Stimulated activated CD4-positive, alpha-beta T cell treated with anti-CD3 and anti-CD28 coated beads, Interleukin-1b, Interleukin-23, amount 100 ng/mL, for 1 hour (primary cell): ENCODE data around the gene ZFAND2A.
"Not testable (repeated sequence)": the region's sequence is repeated elsewhere in the genome, so short reads cannot be mapped to it uniquely, and the experiment has no call there.

Source experiments
- DNase-seq, 2 donors: peaks; one replicate each; pipeline ENCODE4 v3.0.0-alpha.2; 2020; ENCODE audit warnings: low read depth in 2 of 2

The ZFAND2A gene

DNA sequence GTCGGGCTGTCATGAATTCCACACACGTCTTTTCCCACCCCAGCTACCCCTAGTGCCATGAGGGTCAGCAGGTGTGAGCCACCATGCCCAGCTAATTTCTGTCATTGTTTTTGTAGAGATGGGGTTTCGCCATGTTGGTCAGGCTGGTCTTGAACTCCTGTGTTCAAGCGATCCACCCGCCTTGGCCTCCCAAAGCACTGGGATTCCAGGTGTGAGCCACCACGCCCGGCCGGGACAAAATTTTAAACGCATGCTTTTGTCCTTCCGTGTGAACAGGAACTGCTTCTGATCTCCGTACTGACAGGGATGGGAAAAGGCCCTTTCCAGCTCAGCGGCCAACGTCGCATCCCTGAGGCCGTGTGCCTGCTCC is 15.6 kb upstream of the ZFAND2A start:
- DNase-seq: no peak

DNA sequence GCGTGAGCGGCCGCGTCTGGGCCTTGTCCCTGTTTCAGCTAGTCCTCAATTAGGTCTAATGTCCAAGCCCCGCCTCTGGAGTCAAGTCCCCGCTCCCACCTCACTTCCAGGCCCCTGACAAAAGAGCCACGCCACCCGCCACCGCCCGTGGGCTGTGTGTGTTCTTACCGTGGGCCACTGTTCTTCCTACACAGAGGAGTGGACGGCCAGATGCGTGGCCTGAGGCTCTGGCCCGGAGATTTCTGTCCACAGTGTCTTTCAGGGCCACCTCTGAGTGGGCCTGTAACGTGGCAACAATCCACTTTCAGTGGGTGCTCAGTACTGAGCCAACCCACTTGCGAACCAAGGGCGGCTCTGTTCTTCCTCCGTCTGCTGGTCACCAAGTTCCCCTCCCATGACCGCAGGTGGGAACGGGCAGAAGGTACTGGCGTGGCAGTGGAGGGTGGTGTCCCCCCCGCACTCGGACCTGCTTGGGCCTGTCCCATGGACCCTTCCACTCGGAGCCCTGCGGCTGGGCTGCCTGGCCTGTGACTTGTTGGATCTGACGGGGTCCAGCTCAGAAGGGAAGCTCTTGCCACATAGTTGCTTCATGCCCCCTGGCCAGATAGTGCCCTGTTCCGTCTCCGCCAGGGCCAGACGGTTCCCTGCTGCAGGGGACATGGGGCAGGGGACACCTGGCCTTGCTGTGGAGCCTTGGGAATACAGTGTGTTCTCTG is 15.0 kb upstream of the ZFAND2A start:
- no peak for DNase-seq

- no peak for DNase-seq
These were observed 14.0 kb upstream of the ZFAND2A start for GRCh38 chr7:1174002-1174401.

GRCh38 chr7:1172666-1173523 is 12.9 kb upstream of the ZFAND2A start:
- DNase-seq: no peak

DNA sequence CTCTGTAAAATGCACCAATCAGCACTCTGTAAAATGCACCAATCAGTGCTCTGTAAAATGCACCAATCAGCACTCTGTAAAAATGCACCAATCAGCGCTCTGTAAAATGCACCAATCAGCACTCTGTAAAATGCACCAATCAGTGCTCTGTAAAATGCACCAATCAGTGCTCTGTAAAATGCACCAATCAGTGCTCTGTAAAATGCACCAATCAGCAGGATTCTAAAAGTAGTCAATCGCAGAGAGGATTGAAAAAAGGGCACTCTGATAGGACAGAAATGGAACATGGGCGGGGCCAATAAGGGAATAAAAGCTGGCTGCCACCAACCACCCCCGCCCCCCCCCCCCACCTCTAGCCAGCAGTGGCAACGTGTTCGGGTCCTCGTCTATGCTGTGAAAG is 11.5 kb upstream of the ZFAND2A start:
- not testable (repeated sequence) for DNase-seq

- no peak for DNase-seq
These were observed 10.9 kb upstream of the ZFAND2A start for GRCh38 chr7:1170741-1171501.

DNA sequence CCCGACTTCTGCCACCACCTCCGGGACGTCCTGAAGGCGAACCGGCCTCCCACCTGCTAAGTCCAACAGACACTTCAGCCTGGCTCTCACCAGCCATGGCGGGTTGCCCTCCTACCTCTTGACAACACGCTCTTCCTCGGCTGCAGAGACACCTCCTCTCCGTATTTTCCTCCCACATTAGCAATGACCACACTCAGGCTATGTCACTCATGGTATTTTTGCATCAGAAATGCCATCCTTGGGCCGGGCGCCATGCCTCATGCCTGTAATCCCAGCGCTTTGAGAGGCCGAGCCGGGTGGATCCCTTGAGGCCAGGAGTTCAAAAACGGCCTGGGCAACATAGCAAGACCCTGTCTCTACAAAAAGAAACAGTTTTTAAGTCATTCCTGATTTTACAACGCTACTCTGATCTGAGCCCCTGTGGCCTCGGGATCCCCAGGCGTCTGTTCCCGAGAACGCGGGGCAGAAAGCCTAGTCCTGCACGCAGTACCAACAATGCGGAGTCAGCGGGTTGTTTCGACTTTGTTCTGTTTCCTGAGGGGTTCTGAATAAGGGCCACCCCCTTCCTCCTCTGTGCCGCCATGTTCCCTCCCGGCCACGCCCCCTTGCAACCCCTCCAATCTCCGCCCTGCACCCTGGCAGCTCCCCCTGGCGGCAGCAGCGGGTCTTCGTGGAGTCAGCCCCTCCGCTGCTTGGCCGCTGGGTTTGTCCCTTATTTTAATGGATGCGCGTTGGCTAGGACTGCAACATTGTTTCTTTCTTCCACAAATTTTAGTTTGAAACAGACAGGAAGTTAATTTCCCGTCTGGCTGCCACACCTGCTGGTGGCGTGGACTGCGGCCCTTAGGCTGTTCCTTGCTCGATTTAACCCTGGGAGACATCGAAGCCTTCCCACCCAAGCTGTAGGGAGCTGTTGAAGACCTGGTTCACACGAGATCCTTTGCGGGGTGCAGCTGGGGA is 9.7 kb upstream of the ZFAND2A start:
- DNase-seq: peak in 1 of 2 donors; percentile 95

- no peak for DNase-seq
These were observed 8.4 kb upstream of the ZFAND2A start for GRCh38 chr7:1168422-1168821.

DNA sequence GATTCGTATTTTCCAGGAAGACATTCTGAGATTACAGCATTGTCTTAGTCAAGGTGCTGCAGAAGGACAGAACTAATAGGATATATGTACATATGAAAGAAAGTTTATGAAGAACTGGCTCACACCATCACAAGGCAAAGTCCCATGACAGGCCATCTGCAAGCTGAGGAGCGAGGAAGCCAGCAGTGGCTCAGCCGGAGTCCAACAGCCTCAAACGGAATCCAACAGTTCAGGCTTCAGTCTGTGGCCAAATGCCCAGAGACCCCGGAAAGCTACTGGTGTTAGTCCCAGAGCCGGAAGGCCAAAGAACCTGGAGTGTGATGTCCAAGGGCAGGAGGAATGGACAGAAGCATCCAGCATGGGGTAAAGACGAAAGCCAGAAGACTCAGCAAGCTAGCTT is 4.4 kb upstream of the ZFAND2A start:
- DNase-seq: no peak

GRCh38 chr7:1163121-1163520 is 3.1 kb upstream of the ZFAND2A start:
- DNase-seq: no peak

DNA sequence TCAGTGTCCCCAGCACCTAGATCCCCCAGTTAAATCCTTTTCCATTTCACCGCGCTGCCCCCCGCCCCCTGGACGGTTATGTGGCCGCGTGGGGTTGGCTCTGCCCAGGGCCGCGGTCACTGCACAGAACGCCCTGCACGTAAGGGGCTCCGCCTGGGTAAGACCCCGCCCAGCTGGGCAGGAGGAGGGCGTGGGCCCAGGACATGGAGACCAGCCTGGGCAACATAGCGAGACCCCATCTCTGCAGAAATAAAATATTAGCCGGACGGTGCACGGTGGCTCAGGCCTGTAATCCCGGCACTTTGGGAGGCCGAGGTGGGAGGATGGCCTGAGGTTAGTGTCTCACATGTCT is 650 bp upstream of the ZFAND2A start:
- DNase-seq: no peak

GRCh38 chr7:1159231-1159630 is 765 bp downstream of the ZFAND2A start:
- not testable (repeated sequence) for DNase-seq

DNA sequence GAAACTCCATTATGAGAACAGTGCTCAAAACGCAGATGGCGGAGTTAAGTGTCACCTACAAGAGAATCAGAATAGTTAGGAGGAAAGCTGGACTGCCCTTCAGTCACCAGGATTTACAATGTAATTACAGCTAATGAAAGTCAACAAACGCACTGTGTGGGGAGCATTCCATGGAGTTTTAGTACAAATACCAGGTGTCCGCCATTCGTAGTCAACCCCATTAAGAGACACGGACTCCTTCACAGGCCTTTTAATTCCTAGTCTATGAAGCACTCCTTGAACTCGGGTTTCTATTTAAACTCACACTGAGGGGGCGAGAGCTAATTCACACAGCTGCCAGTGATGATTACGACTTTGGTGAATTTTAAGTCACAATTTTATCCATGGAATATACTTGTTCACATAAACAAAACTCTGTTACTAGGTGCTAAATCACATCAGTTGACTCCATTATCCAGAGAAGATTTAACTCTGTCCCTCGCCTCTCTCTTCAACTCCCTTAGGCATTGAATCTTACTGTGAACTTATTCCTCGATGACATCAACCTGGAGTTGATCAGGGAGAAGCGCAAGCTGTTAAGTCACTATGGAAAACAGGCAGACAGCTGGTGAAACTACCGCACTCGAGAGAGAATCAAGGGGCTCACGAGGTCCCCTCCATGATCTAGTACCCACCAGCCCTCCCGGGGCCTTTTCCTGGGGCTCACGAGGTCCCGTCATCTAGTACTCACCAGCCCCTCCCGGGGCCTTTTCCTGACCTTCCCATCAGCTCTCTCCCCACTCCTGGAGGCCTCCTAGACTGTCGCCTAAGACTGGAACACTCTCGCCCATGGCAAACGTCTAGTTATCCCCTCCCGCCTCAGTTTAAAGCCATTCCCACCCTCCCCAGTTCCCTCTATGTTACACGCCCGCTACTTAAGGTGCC is 1.5 kb downstream of the ZFAND2A start:
- DNase-seq: no peak

- DNase-seq: no peak
These were observed 3.0 kb downstream of the ZFAND2A start for GRCh38 chr7:1156782-1157535.

DNA sequence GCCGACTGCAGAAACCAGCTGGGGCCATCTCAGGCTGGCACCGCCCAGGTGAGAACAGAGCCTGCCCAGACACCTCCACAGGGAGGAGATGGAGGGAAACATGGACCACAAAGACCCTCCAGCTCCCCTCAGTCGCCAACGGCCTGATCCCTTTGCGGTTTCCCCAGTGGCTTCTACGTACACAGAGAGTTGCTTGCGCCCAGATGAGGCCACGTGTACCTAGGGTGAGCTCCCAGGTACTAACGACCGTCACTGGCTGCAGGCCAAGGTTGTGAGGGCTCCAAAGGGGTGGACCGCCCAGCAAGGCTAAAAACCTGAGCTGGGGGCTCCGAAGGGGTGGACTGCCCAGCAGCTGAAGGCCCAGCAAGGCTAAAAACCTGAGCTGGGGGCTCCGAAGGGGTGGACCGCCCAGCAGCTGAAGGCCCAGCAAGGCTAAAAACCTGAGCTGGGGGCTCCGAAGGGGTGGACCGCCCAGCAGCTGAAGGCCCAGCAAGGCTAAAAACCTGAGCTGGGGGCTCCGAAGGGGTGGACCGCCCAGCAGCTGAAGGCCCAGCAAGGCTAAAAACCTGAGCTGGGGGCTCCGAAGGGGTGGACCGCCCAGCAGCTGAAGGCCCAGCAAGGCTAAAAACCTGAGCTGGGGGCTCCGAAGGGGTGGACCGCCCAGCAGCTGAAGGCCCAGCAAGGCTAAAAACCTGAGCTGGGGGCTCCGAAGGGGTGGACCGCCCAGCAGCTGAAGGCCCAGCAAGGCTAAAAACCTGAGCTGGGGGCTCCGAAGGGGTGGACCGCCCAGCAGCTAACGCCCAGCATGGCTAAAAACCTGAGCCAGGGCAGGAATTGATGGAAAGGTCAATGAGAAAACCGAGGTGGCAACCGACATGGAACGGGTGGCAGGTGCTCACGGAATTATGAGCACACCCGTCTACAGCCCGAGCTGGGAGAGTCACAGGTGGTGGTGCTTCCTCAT is 3.9 kb downstream of the ZFAND2A start:
- DNase-seq: not testable (repeated sequence)

GRCh38 chr7:1154172-1154739 is 5.7 kb downstream of the ZFAND2A start:
- no peak for DNase-seq

DNA sequence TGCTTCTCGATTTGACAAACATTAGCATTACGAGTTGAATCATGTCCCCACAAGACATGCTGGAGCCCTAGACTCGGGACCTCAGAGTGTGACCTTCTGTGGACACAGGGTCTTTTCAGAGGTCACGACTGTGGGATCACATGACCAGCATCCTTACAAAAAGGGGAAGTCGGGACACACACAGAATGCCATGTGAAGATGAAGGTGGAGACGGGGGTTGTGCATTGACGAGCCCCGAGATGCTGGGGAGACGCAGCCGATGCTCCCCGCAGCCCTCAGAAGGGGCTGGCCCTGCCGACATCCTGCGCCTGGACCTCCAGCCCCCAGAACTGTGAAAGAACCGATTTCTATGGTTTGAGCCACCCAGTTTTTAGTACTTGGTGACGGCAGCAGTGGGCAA is 7.5 kb downstream of the ZFAND2A start:
- no peak for DNase-seq
